HL-60/S4 treated with phorbol 12-myristate 13-acetate at 8.2 ng/mL for 4 days and 3 days (cell line): ENCODE results near the gene BMX.

ENCODE experiments used
- in situ Hi-C: fragments of 300-500 bp; cut with MboI; formaldehyde crosslinking; loops from 2 replicates; pipeline ENCODE4 v1.15.0; 2022; ENCODE audit warnings: low sequenced_read_pairs

BMX gene

GRCh38 chrX:15567886-15568616 lies 67.4 kb downstream of the BMX start:
- in situ Hi-C loops = no loop called here

- in situ Hi-C loops = no loop called here
Measured at GRCh38 chrX:15570145-15570544, 69.5 kb downstream of the BMX start.

- in situ Hi-C loops = no loop called here
Measured at GRCh38 chrX:15574017-15574416, 73.4 kb downstream of the BMX start.

GRCh38 chrX:15576019-15576418 lies 75.4 kb downstream of the BMX start:
- in situ Hi-C loops = no loop called here

- in situ Hi-C loops = no loop called here
Measured at GRCh38 chrX:15579778-15580747, 79.5 kb downstream of the BMX start.

GRCh38 chrX:15594371-15594770 lies 93.8 kb downstream of the BMX start:
- in situ Hi-C loops = no loop called here

- in situ Hi-C loops = no loop called here
Measured at GRCh38 chrX:15598026-15598425, 97.4 kb downstream of the BMX start.

GRCh38 chrX:15599461-15599860 lies 98.9 kb downstream of the BMX start:
- in situ Hi-C loops = no loop called here

GRCh38 chrX:15600049-15600448 lies 99.4 kb downstream of the BMX start:
- in situ Hi-C loops = no loop called here

GRCh38 chrX:15600745-15601144 lies 100.1 kb downstream of the BMX start, which contains the start of gene ACE2:
Gene ACE2 (minus strand): TSS chrX:15600960. CDS start chrX:15600911, 49 bp downstream.
- in situ Hi-C loops = no loop called here

- in situ Hi-C loops = no loop called here
Measured at GRCh38 chrX:15601932-15602331, 101.3 kb downstream of the BMX start.

- in situ Hi-C loops = no loop called here
Measured at GRCh38 chrX:15602761-15603160, 102.2 kb downstream of the BMX start.

GRCh38 chrX:15605226-15605625 lies 104.6 kb downstream of the BMX start:
- in situ Hi-C loops = no loop called here
